ENCODE data around the gene DAPK1. TPM values are rescaled to one million over a fixed set of nuclear protein-coding genes. Genes with fewer than 3 reads are reported as not detected.

The DAPK1 gene
- total and polyA plus RNA-seq, 2 donors (not counting 1 experiment from before 2014, with no cell fraction given), result 1.7 to 2.8 TPM

GRCh38 chr9:87639949-87640348 lies 142.3 kb downstream of the DAPK1 start:
- Histone ChIP-seq H3K4me3 (ENCODE audit: control extremely low read depth in 1 of 5, extremely low read depth in 1 of 5, insufficient read depth in 1 of 5, low read depth in 2 of 5, low read length in 4 of 5) (no peak overlapping the region), H2AFZ (ENCODE audit: insufficient read depth, low read depth, low read length, poor library complexity, severe bottlenecking) (no peak overlapping the region), H3K4me2 (replicated peaks; ENCODE audit: low read depth, low read length, poor library complexity, severe bottlenecking) (no peak overlapping the region), H3K27me3 (replicated peaks in 1 of 4; ENCODE audit: control extremely low read depth in 1 of 4, control insufficient read depth in 3 of 4, insufficient read depth in 4 of 4, low read length in 3 of 4) (no peaks in the 10 kb centered on the region), H3K36me3 (replicated peaks in 1 of 2; ENCODE audit: control extremely low read depth in 1 of 2, control insufficient read depth in 1 of 2, extremely low read depth in 1 of 2, insufficient read depth in 2 of 2, low read length in 1 of 2) (no peaks in the 10 kb centered on the region), H4K20me1 (ENCODE audit: control insufficient read depth, insufficient read depth, low read length, poor library complexity, severe bottlenecking) (no peaks in the 10 kb centered on the region), H3K4me1 (ENCODE audit: control insufficient read depth in 2 of 2, insufficient read depth in 2 of 2, low read length in 2 of 2) (no peaks in the 10 kb centered on the region), H3K27ac (ENCODE audit: low read length in 2 of 2) (no peak overlapping the region), H3K9me3 (ENCODE audit: control extremely low read depth in 1 of 3, control insufficient read depth in 2 of 3, insufficient read depth in 1 of 3, low read length in 2 of 3) (peaks cover 0 to 6% (median 0%) of the 10 kb centered on the region in 3 donors), H3K79me2 (ENCODE audit: control insufficient read depth, insufficient read depth, low read length) (no peaks in the 10 kb centered on the region), H3K9ac (ENCODE audit: low read length) (no peak overlapping the region)
- ATAC-seq (ENCODE audit: low read depth), result no peak
- Mint-ChIP-seq H3K27ac (no peak overlapping the region), H3K27me3 (no peaks in the 10 kb centered on the region), H3K4me1 (no peaks in the 10 kb centered on the region), H3K4me3 (no peak overlapping the region), H3K9me3 (ENCODE audit: insufficient read depth) (no peaks in the 10 kb centered on the region)
- CTCF ChIA-PET, result no interaction called here
- no peak for DNase-seq
- 100% methylated on average over 4 of the region's 4 CpGs for WGBS (ENCODE audit: insufficient coverage)
- POLR2A ChIA-PET, result no interaction called here
- TF ChIP-seq, protein P1, sequence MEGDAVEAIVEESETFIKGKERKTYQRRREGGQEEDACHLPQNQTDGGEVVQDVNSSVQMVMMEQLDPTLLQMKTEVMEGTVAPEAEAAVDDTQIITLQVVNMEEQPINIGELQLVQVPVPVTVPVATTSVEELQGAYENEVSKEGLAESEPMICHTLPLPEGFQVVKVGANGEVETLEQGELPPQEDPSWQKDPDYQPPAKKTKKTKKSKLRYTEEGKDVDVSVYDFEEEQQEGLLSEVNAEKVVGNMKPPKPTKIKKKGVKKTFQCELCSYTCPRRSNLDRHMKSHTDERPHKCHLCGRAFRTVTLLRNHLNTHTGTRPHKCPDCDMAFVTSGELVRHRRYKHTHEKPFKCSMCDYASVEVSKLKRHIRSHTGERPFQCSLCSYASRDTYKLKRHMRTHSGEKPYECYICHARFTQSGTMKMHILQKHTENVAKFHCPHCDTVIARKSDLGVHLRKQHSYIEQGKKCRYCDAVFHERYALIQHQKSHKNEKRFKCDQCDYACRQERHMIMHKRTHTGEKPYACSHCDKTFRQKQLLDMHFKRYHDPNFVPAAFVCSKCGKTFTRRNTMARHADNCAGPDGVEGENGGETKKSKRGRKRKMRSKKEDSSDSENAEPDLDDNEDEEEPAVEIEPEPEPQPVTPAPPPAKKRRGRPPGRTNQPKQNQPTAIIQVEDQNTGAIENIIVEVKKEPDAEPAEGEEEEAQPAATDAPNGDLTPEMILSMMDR (IDR thresholded peaks at IDR 0.05), result no peak
- TF ChIP-seq EZH2 (IDR thresholded peaks at IDR 0.05; ENCODE audit: borderline replicate concordance, insufficient read depth, low read depth, low read length, poor library complexity, severe bottlenecking), result no peak
- intact Hi-C loops (cut with micrococcal nuclease), result no loop called here

DNA sequence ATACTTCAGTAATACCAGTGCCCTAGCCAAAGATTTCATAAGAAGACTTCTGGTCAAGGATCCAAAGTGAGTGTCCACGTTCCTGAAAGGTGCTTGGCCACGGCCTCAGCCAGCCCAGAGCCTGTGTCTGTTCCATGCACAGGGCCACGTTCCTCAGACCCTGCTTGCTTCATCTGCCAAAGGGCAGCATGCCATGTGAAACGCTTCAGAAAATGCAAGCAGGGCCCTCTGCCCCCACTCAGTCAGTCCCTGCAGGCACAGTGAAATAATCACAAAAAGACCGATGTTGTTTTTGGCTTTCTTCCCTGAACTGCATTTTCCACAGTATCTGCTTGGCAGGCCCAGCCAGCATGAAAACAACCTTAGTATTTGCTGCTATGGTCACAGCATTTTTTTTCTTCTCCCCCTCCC lies 142.7 kb downstream of the DAPK1 start:
- Histone ChIP-seq H3K4me2 (replicated peaks; ENCODE audit: low read depth, low read length, poor library complexity, severe bottlenecking) (no peak overlapping the region), H3K79me2 (ENCODE audit: control insufficient read depth, insufficient read depth, low read length) (no peaks in the 10 kb centered on the region), H3K4me1 (ENCODE audit: control insufficient read depth in 2 of 2, insufficient read depth in 2 of 2, low read length in 2 of 2) (no peaks in the 10 kb centered on the region), H3K9me3 (ENCODE audit: control extremely low read depth in 1 of 3, control insufficient read depth in 2 of 3, insufficient read depth in 1 of 3, low read length in 2 of 3) (peaks cover 0 to 3% (median 0%) of the 10 kb centered on the region in 3 donors), H2AFZ (ENCODE audit: insufficient read depth, low read depth, low read length, poor library complexity, severe bottlenecking) (no peak overlapping the region), H3K27me3 (replicated peaks in 1 of 4; ENCODE audit: control extremely low read depth in 1 of 4, control insufficient read depth in 3 of 4, insufficient read depth in 4 of 4, low read length in 3 of 4) (no peaks in the 10 kb centered on the region), H3K9ac (ENCODE audit: low read length) (no peak overlapping the region), H3K27ac (ENCODE audit: low read length in 2 of 2) (no peak overlapping the region), H4K20me1 (ENCODE audit: control insufficient read depth, insufficient read depth, low read length, poor library complexity, severe bottlenecking) (no peaks in the 10 kb centered on the region), H3K36me3 (replicated peaks in 1 of 2; ENCODE audit: control extremely low read depth in 1 of 2, control insufficient read depth in 1 of 2, extremely low read depth in 1 of 2, insufficient read depth in 2 of 2, low read length in 1 of 2) (no peaks in the 10 kb centered on the region), H3K4me3 (ENCODE audit: control extremely low read depth in 1 of 5, extremely low read depth in 1 of 5, insufficient read depth in 1 of 5, low read depth in 2 of 5, low read length in 4 of 5) (no peak overlapping the region)
- ChIA-PET POLR2A (no interaction called here), CTCF (no interaction called here)
- TF ChIP-seq, protein P1 (IDR thresholded peaks at IDR 0.05), result no peak
- no peak for TF ChIP-seq EZH2 (IDR thresholded peaks at IDR 0.05; ENCODE audit: borderline replicate concordance, insufficient read depth, low read depth, low read length, poor library complexity, severe bottlenecking)
- no peaks in the 10 kb centered on the region for H3K9me3 Mint-ChIP-seq (ENCODE audit: insufficient read depth)
- WGBS (ENCODE audit: insufficient coverage), result 84% methylated on average over 5 of the region's 5 CpGs
- DNase-seq (no peak), ATAC-seq (ENCODE audit: low read depth) (no peak)
- no peaks in the 10 kb centered on the region for H3K4me1 Mint-ChIP-seq
- no peaks in the 10 kb centered on the region for H3K27me3 Mint-ChIP-seq
- H3K27ac Mint-ChIP-seq, result no peak overlapping the region
- no peak overlapping the region for H3K4me3 Mint-ChIP-seq
- intact Hi-C loops (cut with micrococcal nuclease), result no loop called here
